GM10248 (cell line): ENCODE results near the gene SOX13.

Experiments
- CTCF ChIA-PET: fragments of 300-600 bp; sonication (Branson Sonifier 250); formaldehyde crosslinking; extraction: SDS; loops from one replicate; lab custom pipeline; 2021; ENCODE audit warnings: antibody characterized with exemption; lab: Yijun Ruan, JAX
- POLR2A ChIA-PET: fragments of 350-650 bp; sonication (Branson Sonifier 250); formaldehyde crosslinking; extraction: SDS; loops from one replicate; lab custom pipeline; 2020; ENCODE audit warnings: antibody characterized with exemption; lab: Yijun Ruan, JAX
- DNase-seq: peaks from one replicate; pipeline ENCODE4 v3.0.0; 2012; ENCODE audit errors: extremely low spot score
- CTCF ChIP-seq: IDR thresholded peaks from 2 replicates; pipeline ENCODE4 v1.5.1; 2012; ENCODE audit warnings: mild to moderate bottlenecking, low read depth; ENCODE audit errors: extremely low read depth, missing control alignments, control extremely low read depth

The SOX13 gene

DNA sequence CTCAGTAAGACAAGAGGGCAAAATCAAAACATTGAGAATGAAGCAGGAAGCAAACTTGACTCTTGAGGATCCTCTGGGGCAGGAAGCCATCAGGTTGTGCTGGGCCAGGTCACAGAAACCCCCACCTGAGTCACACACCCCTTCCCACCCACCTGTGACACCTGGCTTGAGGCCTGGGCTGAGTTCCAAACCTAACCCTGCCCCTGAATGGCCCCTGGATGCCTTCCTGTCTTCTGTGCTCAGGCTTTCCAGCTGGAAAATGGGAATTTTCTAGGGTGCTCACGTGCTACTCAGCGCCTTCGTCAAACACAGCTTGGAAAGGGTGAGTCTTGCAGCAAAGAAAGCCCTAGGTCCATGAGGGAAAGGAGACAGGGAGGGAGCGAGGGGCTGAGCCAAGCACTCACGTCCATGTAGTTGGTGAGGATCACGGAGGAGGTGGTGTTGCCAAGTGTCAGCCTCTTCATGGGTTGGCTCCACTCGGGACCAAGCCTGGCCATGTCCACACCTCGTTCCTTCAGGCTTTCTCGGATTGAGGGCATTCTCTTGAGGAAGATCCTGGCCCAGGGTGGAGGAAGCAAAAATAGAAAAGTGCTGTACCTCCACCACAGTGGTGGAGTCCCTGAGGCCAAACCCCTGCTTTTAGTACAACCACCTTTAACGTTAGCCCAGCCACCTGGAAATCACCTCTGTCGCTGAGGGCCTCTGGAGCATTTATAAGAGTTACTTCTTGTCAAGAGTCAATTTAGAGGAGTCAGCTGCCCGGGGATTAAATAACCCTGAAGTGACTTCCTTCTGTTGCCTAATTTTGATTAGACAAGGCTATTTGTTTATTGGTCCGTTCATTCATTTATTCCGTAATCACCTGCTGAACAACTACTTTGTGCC is 88.9 kb downstream of the SOX13 start:
- peak; percentile 8 for TF ChIP-seq CTCF
- no peak for DNase-seq
- CTCF ChIA-PET, result interaction anchor here (0.7 to 10.8 kb wide), 24 partner anchors 11 to 645 kb away, joined by 3 to 110 read pairs (median 5); partner anchors contain the start of genes ETNK2, GOLT1A and PLEKHA6
- POLR2A ChIA-PET, result no interaction called here

GRCh38 chr1:204162494-204163074 is 89.7 kb downstream of the SOX13 start:
- peak; percentile 85 for DNase-seq
- ChIA-PET POLR2A (no interaction called here), CTCF (interaction anchor here (0.7 to 10.8 kb wide), 34 partner anchors 8 to 645 kb away, joined by 3 to 110 read pairs (median 5); partner anchors contain the start of genes ETNK2, GOLT1A and PLEKHA6)
- peak; percentile 98 for TF ChIP-seq CTCF

DNA sequence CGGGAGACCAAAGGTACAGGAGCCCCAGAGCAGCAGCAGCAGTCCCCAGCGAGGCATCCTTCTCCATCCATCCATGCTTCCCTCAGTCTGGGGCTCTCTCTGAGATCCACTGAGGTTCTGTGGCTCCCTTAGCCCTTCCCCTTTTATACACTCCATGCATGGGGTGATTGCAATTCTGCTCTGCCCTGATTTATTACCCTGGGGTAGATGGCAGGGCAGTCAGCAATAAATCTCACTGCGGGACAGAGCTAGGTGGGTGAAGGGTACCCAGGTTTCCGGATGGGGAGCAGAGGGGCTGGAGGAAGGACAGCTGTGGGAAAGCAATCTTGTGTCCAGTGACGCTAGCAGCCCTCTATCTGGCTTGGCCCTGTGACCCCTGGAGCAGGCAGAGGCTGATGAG is 93.3 kb downstream of the SOX13 start, which contains the start of gene REN:
Gene REN (minus strand): TSS at position 119 of the 400 bp plus-strand sequence. CDS start 44 bp downstream, at position 75.
- TF ChIP-seq CTCF, result no peak
- DNase-seq, result no peak
- POLR2A ChIA-PET, result no interaction called here
- CTCF ChIA-PET, result interaction anchor here (1.1 to 10.8 kb wide), 7 partner anchors 9 to 233 kb away, joined by 3 to 110 read pairs (median 7); partner anchors contain the start of genes GOLT1A and PLEKHA6

DNA sequence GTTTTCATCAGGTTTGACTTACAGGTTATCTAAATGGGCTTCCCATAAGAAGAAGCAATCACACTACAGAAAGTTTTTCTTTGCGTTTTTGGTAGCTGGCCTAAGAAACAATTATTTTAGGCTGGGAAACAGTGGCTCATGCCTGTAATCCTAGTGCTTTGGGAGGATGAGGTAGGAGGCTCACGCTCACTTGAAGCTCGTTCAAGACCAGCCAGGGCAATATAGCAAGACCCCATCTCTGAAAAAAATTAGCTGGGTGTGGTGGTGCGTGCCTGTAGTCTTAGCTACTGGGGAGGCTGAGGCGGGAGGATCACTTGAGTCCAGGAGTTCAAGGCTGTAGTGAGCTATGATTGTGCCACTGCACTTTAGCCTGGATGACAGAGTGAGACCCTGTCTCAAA is 94.8 kb downstream of the SOX13 start:
- CTCF ChIA-PET, result interaction anchor here (1.2 to 10.8 kb wide), 9 partner anchors 21 to 639 kb away, joined by 3 to 110 read pairs (median 5); partner anchors contain the start of gene PLEKHA6
- POLR2A ChIA-PET, result no interaction called here
- no peak for DNase-seq
- no peak for TF ChIP-seq CTCF

- POLR2A ChIA-PET, result no interaction called here
- CTCF ChIA-PET, result interaction anchor here (0.9 to 10.8 kb wide), 6 partner anchors 10 to 577 kb away, joined by 3 to 110 read pairs (median 4); partner anchors contain the start of gene PLEKHA6
- DNase-seq, result no peak
- no peak for TF ChIP-seq CTCF
These were observed 96.9 kb downstream of the SOX13 start for GRCh38 chr1:204169858-204170257.

GRCh38 chr1:204170494-204171155 is 97.7 kb downstream of the SOX13 start:
- ChIA-PET CTCF (interaction anchor here (1.2 to 4.5 kb wide), 3 partner anchors 8 to 57 kb away, joined by 3 to 24 read pairs (median 5); no protein-coding TSS in a partner anchor), POLR2A (no interaction called here)
- DNase-seq, result no peak
- no peak for TF ChIP-seq CTCF
